Activated naive CD4-positive, alpha-beta T cell treated with anti-CD3 and anti-CD28 coated beads, Interleukin-2, amount 10 ng/mL, durations not matched to agents 7 days and 5 days (primary cell): Measurements from ENCODE around the gene ITLN2.
"Not testable (repeated sequence)": the region's sequence is repeated elsewhere in the genome, so short reads cannot be mapped to it uniquely, and the experiment has no call there.

Experiments used
- CTCF ChIA-PET: fragments of 350-600 bp; sonication (Branson Sonifier 250); formaldehyde crosslinking; loops from one replicate; lab custom pipeline; 2021; ENCODE audit warnings: antibody characterized with exemption; lab: Charles Lee
- DNase-seq: peaks from one replicate; pipeline ENCODE4 v3.0.0-alpha.2; 2020
- H3K27ac Mint-ChIP-seq: one replicate; pipeline ENCODE4 v1.8.0; 2021; ENCODE audit warnings: mild to moderate bottlenecking, moderate library complexity, mixed read lengths
- H3K27me3 Mint-ChIP-seq: one replicate; pipeline ENCODE4 v1.8.0; 2021; ENCODE audit warnings: mild to moderate bottlenecking, mixed read lengths
- H3K36me3 Mint-ChIP-seq: one replicate; pipeline ENCODE4 v1.8.0; 2021; ENCODE audit warnings: mixed read lengths
- H3K4me1 Mint-ChIP-seq: one replicate; pipeline ENCODE4 v1.8.0; 2021; ENCODE audit warnings: mixed read lengths
- H3K4me3 Mint-ChIP-seq: one replicate; pipeline ENCODE4 v1.8.0; 2021; ENCODE audit warnings: mild to moderate bottlenecking, moderate library complexity, mixed read lengths
- H3K9me3 Mint-ChIP-seq: one replicate; pipeline ENCODE4 v1.8.0; 2021; ENCODE audit warnings: mixed read lengths

ITLN2 gene

DNA sequence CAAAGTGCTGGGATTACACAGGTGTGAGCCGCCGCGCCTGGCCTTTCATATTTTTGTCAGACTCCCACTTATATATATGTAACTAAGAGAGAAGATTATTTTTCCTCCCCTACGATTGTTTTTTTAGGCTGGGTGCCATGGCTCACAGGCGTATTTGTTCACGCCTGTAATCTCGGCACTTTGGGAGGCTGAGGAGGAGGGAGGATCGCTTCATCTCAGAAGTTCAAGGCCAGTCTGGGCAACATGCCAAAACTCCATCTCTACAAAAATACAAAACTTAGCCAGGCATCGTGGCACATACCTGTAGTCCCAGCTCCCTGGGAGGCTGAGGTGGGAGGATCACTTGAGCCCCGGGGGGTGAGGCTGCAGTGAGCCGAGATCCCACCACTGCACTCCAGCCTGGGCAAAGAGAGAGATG is 23.9 kb upstream of the ITLN2 start:
- Mint-ChIP-seq H3K9me3 (no peaks in the 10 kb centered on the region), H3K4me3 (no peak overlapping the region), H3K27me3 (peaks cover 62% of the 10 kb centered on the region), H3K27ac (no peak overlapping the region), H3K36me3 (no peaks in the 10 kb centered on the region), H3K4me1 (peaks cover 11% of the 10 kb centered on the region)
- DNase-seq, result no peak
- CTCF ChIA-PET, result no interaction called here

- H3K4me3 Mint-ChIP-seq, result no peak overlapping the region
- CTCF ChIA-PET, result interaction anchor here (3.4 kb wide), 1 partner anchor 24 kb away, joined by 8 read pairs; no protein-coding TSS in a partner anchor
Measured at GRCh38 chr1:160975026-160975425, 20.4 kb upstream of the ITLN2 start.

DNA sequence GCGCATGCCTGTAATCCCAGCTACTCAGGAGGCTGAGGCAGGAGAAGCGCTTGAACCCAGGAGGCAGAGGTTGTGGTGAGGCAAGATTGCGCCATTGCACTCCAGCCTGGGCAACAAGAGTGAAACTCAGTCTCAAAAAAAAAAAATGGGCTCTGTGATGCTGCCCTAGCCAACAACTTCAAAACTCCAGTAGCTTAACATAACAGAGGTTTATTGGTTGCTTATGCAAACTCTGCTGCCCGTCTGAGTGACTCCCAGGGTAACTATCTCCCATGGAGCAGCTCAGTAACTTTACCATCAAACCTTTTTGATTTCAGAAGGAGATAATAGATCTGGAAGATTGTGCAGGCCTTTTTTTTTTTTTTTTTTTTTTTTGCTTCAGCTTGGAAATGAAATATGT is 18.9 kb upstream of the ITLN2 start:
- no peaks in the 10 kb centered on the region for H3K36me3 Mint-ChIP-seq
- H3K4me1 Mint-ChIP-seq, result no peaks in the 10 kb centered on the region
- CTCF ChIA-PET, result interaction anchor here (1.1 to 3.4 kb wide), 3 partner anchors 19 to 138 kb away, joined by 3 to 8 read pairs (median 5); partner anchors contain the start of gene ITLN2
- H3K9me3 Mint-ChIP-seq, result no peaks in the 10 kb centered on the region
- peaks cover 32% of the 10 kb centered on the region for H3K27me3 Mint-ChIP-seq
- no peak overlapping the region for H3K4me3 Mint-ChIP-seq
- no peak overlapping the region for H3K27ac Mint-ChIP-seq
- DNase-seq, result no peak

More at GRCh38 chr1:160975026-160975425, 20.4 kb upstream of the ITLN2 start:
- Mint-ChIP-seq H3K36me3 (no peaks in the 10 kb centered on the region), H3K9me3 (no peaks in the 10 kb centered on the region), H3K27ac (no peak overlapping the region), H3K27me3 (peaks cover 44% of the 10 kb centered on the region), H3K4me1 (no peaks in the 10 kb centered on the region)
- no peak for DNase-seq

- H3K27me3 Mint-ChIP-seq, result peaks cover 30% of the 10 kb centered on the region
- H3K27ac Mint-ChIP-seq, result no peak overlapping the region
- no peak for DNase-seq
- no peaks in the 10 kb centered on the region for H3K36me3 Mint-ChIP-seq
- H3K4me1 Mint-ChIP-seq, result no peaks in the 10 kb centered on the region
- H3K9me3 Mint-ChIP-seq, result no peaks in the 10 kb centered on the region
- no peak overlapping the region for H3K4me3 Mint-ChIP-seq
- CTCF ChIA-PET, result interaction anchor here (1.1 to 2.3 kb wide), 4 partner anchors 15 to 138 kb away, joined by 3 to 6 read pairs (median 4); partner anchors contain the start of gene ITLN2
Measured at GRCh38 chr1:160972939-160973338, 18.3 kb upstream of the ITLN2 start.

- CTCF ChIA-PET, result interaction anchor here (1.3 to 2.3 kb wide), 3 partner anchors 17 to 136 kb away, joined by 5 to 9 read pairs (median 6); partner anchors contain the start of gene ITLN2
- no peak overlapping the region for H3K4me3 Mint-ChIP-seq
Measured at GRCh38 chr1:160971618-160972056, 17.0 kb upstream of the ITLN2 start.

GRCh38 chr1:160963521-160963920 is 8.9 kb upstream of the ITLN2 start:
- Mint-ChIP-seq H3K36me3 (no peaks in the 10 kb centered on the region), H3K9me3 (no peaks in the 10 kb centered on the region), H3K27ac (no peak overlapping the region), H3K4me1 (no peaks in the 10 kb centered on the region), H3K4me3 (no peak overlapping the region), H3K27me3 (peaks cover 11% of the 10 kb centered on the region)
- no peak for DNase-seq
- CTCF ChIA-PET, result interaction anchor here (1.3 to 2.5 kb wide), 2 partner anchors 9 to 129 kb away, joined by 4 to 14 read pairs; partner anchors contain the start of gene ITLN2

More at GRCh38 chr1:160971618-160972056, 17.0 kb upstream of the ITLN2 start:
- no peak for DNase-seq
- H3K36me3 Mint-ChIP-seq, result no peaks in the 10 kb centered on the region
- H3K27me3 Mint-ChIP-seq, result peaks cover 31% of the 10 kb centered on the region
- no peaks in the 10 kb centered on the region for H3K9me3 Mint-ChIP-seq
- H3K27ac Mint-ChIP-seq, result no peak overlapping the region
- no peaks in the 10 kb centered on the region for H3K4me1 Mint-ChIP-seq

GRCh38 chr1:160961419-160961818 is 6.8 kb upstream of the ITLN2 start:
- Mint-ChIP-seq H3K4me3 (no peak overlapping the region), H3K27me3 (peaks cover 16% of the 10 kb centered on the region), H3K36me3 (no peaks in the 10 kb centered on the region), H3K4me1 (no peaks in the 10 kb centered on the region), H3K27ac (no peak overlapping the region), H3K9me3 (no peaks in the 10 kb centered on the region)
- CTCF ChIA-PET, result interaction anchor here (1.0 kb wide), 1 partner anchor 29 kb away, joined by 3 read pairs; no protein-coding TSS in a partner anchor
- no peak for DNase-seq

DNA sequence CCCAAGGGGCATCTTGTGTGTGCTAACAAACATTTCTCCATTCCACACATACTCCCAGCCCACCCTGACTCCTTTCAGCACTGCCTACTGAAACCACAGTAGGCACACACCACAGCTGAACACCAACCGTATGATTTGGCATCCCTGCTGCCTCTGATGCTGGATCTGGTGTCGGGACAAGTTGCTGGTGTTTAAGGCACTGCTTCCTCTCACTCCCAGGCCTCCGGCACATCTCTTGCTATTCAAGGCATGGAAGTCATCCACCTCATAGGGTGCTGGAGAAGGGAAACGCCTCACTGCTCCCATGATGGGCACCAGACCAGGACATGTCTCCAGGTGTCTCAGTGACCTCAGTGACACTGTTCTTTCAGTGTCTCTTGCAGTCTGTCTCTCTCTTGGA is 2.4 kb upstream of the ITLN2 start:
- peaks cover 16% of the 10 kb centered on the region for H3K27me3 Mint-ChIP-seq
- no peak for DNase-seq
- H3K4me3 Mint-ChIP-seq, result no peak overlapping the region
- no peaks in the 10 kb centered on the region for H3K9me3 Mint-ChIP-seq
- CTCF ChIA-PET, result interaction anchor here (0.9 to 2.2 kb wide), 2 partner anchors 120 to 179 kb away, joined by 4 to 16 read pairs; no protein-coding TSS in a partner anchor
- peaks cover 7% of the 10 kb centered on the region for H3K4me1 Mint-ChIP-seq
- no peaks in the 10 kb centered on the region for H3K36me3 Mint-ChIP-seq
- H3K27ac Mint-ChIP-seq, result no peak overlapping the region

GRCh38 chr1:160953030-160953429 is 1.6 kb downstream of the ITLN2 start:
- DNase-seq, result no peak
- H3K36me3 Mint-ChIP-seq, result no peaks in the 10 kb centered on the region
- H3K27me3 Mint-ChIP-seq, result peaks cover 12% of the 10 kb centered on the region
- CTCF ChIA-PET, result interaction anchor here (0.9 to 6.5 kb wide), 20 partner anchors 11 to 272 kb away, joined by 3 to 288 read pairs (median 12); partner anchors contain the start of genes KLHDC9 and LY9
- H3K27ac Mint-ChIP-seq, result no peak overlapping the region
- peaks cover 13% of the 10 kb centered on the region for H3K4me1 Mint-ChIP-seq
- no peak overlapping the region for H3K4me3 Mint-ChIP-seq
- no peaks in the 10 kb centered on the region for H3K9me3 Mint-ChIP-seq

DNA sequence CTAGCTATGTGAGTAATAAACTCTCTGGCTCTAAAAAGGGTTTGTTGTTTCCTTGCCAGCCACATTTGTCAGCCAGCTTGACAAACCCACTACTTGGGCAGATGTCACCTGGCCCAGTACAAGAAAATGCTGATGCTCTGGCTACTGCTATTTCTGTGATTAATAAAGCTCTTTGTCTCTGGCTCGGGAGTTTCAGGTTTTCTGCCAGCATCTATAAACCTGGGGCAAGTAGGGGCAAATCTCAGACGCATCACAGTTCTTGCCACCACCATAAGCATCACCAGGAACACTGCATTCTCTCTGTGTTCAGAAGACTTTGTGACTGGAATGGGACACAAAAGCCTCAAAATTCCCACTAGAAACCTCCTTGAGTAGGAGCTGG is 2.5 kb downstream of the ITLN2 start:
- Mint-ChIP-seq H3K9me3 (no peaks in the 10 kb centered on the region), H3K4me1 (peaks cover 13% of the 10 kb centered on the region), H3K36me3 (no peaks in the 10 kb centered on the region), H3K27me3 (peaks cover 14% of the 10 kb centered on the region), H3K4me3 (no peak overlapping the region), H3K27ac (no peak overlapping the region)
- DNase-seq, result no peak
- CTCF ChIA-PET, result interaction anchor here (0.7 to 6.5 kb wide), 41 partner anchors 8 to 624 kb away, joined by 3 to 288 read pairs (median 5); partner anchors contain the start of genes CD244, KLHDC9 and LY9

DNA sequence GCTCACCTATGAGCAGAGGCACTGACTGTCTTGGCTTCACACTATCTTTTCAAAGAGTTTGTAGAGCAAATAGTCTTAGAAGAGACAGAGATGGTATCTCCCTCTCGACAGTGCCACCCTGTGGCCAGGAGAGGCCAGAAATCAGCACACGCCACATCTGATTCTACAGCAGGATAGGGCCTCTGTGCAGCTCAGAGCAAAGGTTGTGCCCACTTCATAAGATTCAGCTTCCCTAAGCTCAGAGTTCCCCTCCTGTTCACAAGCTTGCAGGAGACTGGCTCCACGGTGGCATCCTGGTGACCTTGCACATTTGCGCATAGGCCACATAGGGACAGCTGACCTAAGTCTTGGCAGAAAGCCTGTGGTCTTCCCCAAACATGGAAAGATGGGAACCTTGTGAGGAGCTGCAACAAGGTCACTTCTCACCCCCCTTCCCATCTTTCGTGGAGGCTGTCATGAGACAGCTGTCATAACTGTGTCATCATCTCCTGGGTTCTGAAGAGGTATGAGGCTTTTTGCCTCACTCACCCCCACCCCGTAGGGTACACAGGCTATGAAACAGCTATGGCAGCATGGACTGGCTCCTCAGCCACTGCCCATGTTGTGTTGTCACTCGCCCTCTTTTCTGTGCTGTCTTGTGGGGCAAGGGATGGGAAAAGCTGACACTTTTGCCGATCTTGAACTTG is 3.0 kb downstream of the ITLN2 start:
- peak; percentile 86 for DNase-seq
- H3K27ac Mint-ChIP-seq, result no peak overlapping the region

GRCh38 chr1:160950657-160951056 is 4.0 kb downstream of the ITLN2 start:
- Mint-ChIP-seq H3K4me3 (no peak overlapping the region), H3K4me1 (peaks cover 13% of the 10 kb centered on the region), H3K27ac (no peak overlapping the region), H3K9me3 (no peaks in the 10 kb centered on the region), H3K27me3 (peaks cover 7% of the 10 kb centered on the region), H3K36me3 (no peaks in the 10 kb centered on the region)
- CTCF ChIA-PET, result interaction anchor here (0.5 to 6.5 kb wide), 24 partner anchors 9 to 278 kb away, joined by 3 to 288 read pairs (median 8); partner anchors contain the start of gene ITLN1
- DNase-seq, result no peak

More for the DNA sequence above, 3.0 kb downstream of the ITLN2 start:
- H3K9me3 Mint-ChIP-seq, result no peaks in the 10 kb centered on the region
- H3K4me3 Mint-ChIP-seq, result no peak overlapping the region
- peaks cover 13% of the 10 kb centered on the region for H3K4me1 Mint-ChIP-seq
- CTCF ChIA-PET, result interaction anchor here (0.6 to 6.5 kb wide), 47 partner anchors 8 to 623 kb away, joined by 3 to 288 read pairs (median 5); partner anchors contain the start of genes CD244, ITLN1, KLHDC9 and LY9
- peaks cover 10% of the 10 kb centered on the region for H3K27me3 Mint-ChIP-seq
- no peaks in the 10 kb centered on the region for H3K36me3 Mint-ChIP-seq

DNA sequence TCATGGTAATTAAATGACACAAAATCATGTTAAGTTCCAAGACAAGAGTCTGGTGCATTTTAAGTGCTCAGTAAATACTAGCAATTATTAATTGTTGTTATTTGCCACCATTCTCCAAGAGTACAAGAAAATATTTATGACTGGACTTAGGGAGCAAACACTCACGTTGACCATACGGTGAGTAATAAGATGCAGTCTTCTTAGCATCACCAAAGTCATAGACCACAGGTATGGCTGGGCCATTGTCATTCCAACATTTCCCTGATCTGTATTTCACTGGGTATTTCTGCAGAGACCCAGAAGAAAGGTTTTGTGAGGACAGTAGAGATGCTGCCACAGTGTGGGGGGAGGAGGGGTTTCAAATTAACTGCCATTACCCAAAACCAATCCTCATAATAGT is 4.7 kb downstream of the ITLN2 start:
- H3K4me3 Mint-ChIP-seq, result no peak overlapping the region
- no peak for DNase-seq
- H3K36me3 Mint-ChIP-seq, result no peaks in the 10 kb centered on the region
- peaks cover 13% of the 10 kb centered on the region for H3K4me1 Mint-ChIP-seq
- peaks cover 14% of the 10 kb centered on the region for H3K27me3 Mint-ChIP-seq
- H3K9me3 Mint-ChIP-seq, result no peaks in the 10 kb centered on the region
- CTCF ChIA-PET, result interaction anchor here (1.3 to 6.5 kb wide), 4 partner anchors 25 to 175 kb away, joined by 3 to 288 read pairs (median 53); no protein-coding TSS in a partner anchor
- H3K27ac Mint-ChIP-seq, result no peak overlapping the region

- not testable (repeated sequence) for H3K9me3 Mint-ChIP-seq, DNase-seq, H3K27ac Mint-ChIP-seq, H3K36me3 Mint-ChIP-seq, H3K4me3 Mint-ChIP-seq
- H3K4me1 Mint-ChIP-seq, result peaks cover 12% of the 10 kb centered on the region
- peaks cover 15% of the 10 kb centered on the region for H3K27me3 Mint-ChIP-seq
- CTCF ChIA-PET, result interaction anchor here (2.8 to 6.5 kb wide), 3 partner anchors 26 to 174 kb away, joined by 8 to 288 read pairs (median 98); no protein-coding TSS in a partner anchor
Measured at GRCh38 chr1:160949216-160949880, 5.3 kb downstream of the ITLN2 start.
